Spleen (tissue), 7 donors: ENCODE data around the gene DLG2.

Source experiments
- CTCF ChIP-seq, 11 experiments: fragments of 200-600 bp in 7 of 11; fragments of 450-650 bp in 4 of 11; sonication (generic) in 4 of 11; IDR thresholded peaks in 8 of 11; conservative IDR thresholded peaks in 3 of 11; 1 replicate in 7 of 11; 2 replicates in 4 of 11; pipeline versions ENCODE4 v1.4.0 to v1.8.0; 2016 to 2021; ENCODE audit warnings: antibody characterized with exemption in 11 of 11, inconsistent platforms in 4 of 11, mild to moderate bottlenecking in 1 of 11
- POLR2A ChIP-seq, 3 donors: fragments of 450-650 bp; IDR thresholded peaks; one replicate each; pipeline ENCODE4 v1.5.1; 2017; ENCODE audit warnings: antibody characterized with exemption in 3 of 3, mild to moderate bottlenecking in 1 of 3
- POLR2AphosphoS5 ChIP-seq, 3 donors: sonication (generic); formaldehyde crosslinking; IDR thresholded peaks; one replicate each; pipeline ENCODE4 v1.5.1; 2017; ENCODE audit warnings: antibody characterized with exemption in 3 of 3
- donor health status: DM: no; HTN: no; CAD: no; lungs with moderate emphysema.
- donor health status: DM: no; HTN: no; CAD: no.
- donor health status: DM: no; HTN: no; CAD: no.

GRCh38 chr11:84227970-84228665 lies 1399.0 kb downstream of the DLG2 start:
- no peak for TF ChIP-seq CTCF (IDR thresholded peaks at IDR 0.05 in 8 of 11, conservative IDR thresholded peaks at IDR 0.05 in 3 of 11)
- TF ChIP-seq POLR2A (IDR thresholded peaks at IDR 0.05), result no peak
- no peak for TF ChIP-seq POLR2AphosphoS5 (IDR thresholded peaks at IDR 0.05)
